ENCODE results near the gene PTCH1. TPM values are rescaled to one million over a fixed set of nuclear protein-coding genes. Genes with fewer than 3 reads are reported as not detected.

The PTCH1 gene
- total RNA-seq, 1 donor from 2014 or later, result 1.6 TPM

- H3K4me3 ChIP-seq (ENCODE audit: low read depth, low read length), result no peak overlapping the region
- H3K36me3 ChIP-seq (ENCODE audit: control insufficient read depth, insufficient read depth, low read length), result no peaks in the 10 kb centered on the region
- H3K27me3 ChIP-seq (ENCODE audit: control insufficient read depth, insufficient read depth, low read length), result no peaks in the 10 kb centered on the region
- DNase-seq (ENCODE audit: low read depth) (no peak), FAIRE-seq (no peak)
- no peak for TF ChIP-seq CTCF (IDR thresholded peaks at IDR 0.05; ENCODE audit: insufficient read depth, low read length, severe bottlenecking)
Observed at GRCh38 chr9:95494416-95495371, 22.1 kb downstream of the PTCH1 start.

- no peak for FAIRE-seq
- no peaks in the 10 kb centered on the region for H3K36me3 ChIP-seq (ENCODE audit: control insufficient read depth, insufficient read depth, low read length)
- no peak for TF ChIP-seq CTCF (IDR thresholded peaks at IDR 0.05; ENCODE audit: insufficient read depth, low read length, severe bottlenecking)
- DNase-seq (ENCODE audit: low read depth), result no peak
- H3K4me3 ChIP-seq (ENCODE audit: low read depth, low read length), result no peak overlapping the region
- H3K27me3 ChIP-seq (ENCODE audit: control insufficient read depth, insufficient read depth, low read length), result no peaks in the 10 kb centered on the region
Observed at GRCh38 chr9:95494022-95494415, 22.8 kb downstream of the PTCH1 start.

GRCh38 chr9:95493402-95493801, 23.4 kb downstream of the PTCH1 start:
- no peak for FAIRE-seq

GRCh38 chr9:95491543-95492320, 25.0 kb downstream of the PTCH1 start:
- FAIRE-seq (no peak), DNase-seq (ENCODE audit: low read depth) (no peak)
- Histone ChIP-seq H3K36me3 (ENCODE audit: control insufficient read depth, insufficient read depth, low read length) (no peaks in the 10 kb centered on the region), H3K27me3 (ENCODE audit: control insufficient read depth, insufficient read depth, low read length) (no peaks in the 10 kb centered on the region), H3K4me3 (ENCODE audit: low read depth, low read length) (no peak overlapping the region)
- TF ChIP-seq CTCF (IDR thresholded peaks at IDR 0.05; ENCODE audit: insufficient read depth, low read length, severe bottlenecking), result no peak

More at GRCh38 chr9:95493402-95493801, 23.4 kb downstream of the PTCH1 start:
- Histone ChIP-seq H3K27me3 (ENCODE audit: control insufficient read depth, insufficient read depth, low read length) (no peaks in the 10 kb centered on the region), H3K4me3 (ENCODE audit: low read depth, low read length) (no peak overlapping the region), H3K36me3 (ENCODE audit: control insufficient read depth, insufficient read depth, low read length) (no peaks in the 10 kb centered on the region)
- TF ChIP-seq CTCF (IDR thresholded peaks at IDR 0.05; ENCODE audit: insufficient read depth, low read length, severe bottlenecking), result no peak
- DNase-seq (ENCODE audit: low read depth), result no peak

GRCh38 chr9:95488954-95489353, 27.8 kb downstream of the PTCH1 start:
- TF ChIP-seq CTCF (IDR thresholded peaks at IDR 0.05; ENCODE audit: insufficient read depth, low read length, severe bottlenecking), result no peak
- FAIRE-seq, result no peak

More at GRCh38 chr9:95488954-95489353, 27.8 kb downstream of the PTCH1 start:
- Histone ChIP-seq H3K27me3 (ENCODE audit: control insufficient read depth, insufficient read depth, low read length) (no peaks in the 10 kb centered on the region), H3K4me3 (ENCODE audit: low read depth, low read length) (no peak overlapping the region), H3K36me3 (ENCODE audit: control insufficient read depth, insufficient read depth, low read length) (no peaks in the 10 kb centered on the region)
- no peak for DNase-seq (ENCODE audit: low read depth)

All from bronchial epithelial cell (primary cell).